ENCODE data around the gene DMGDH.

DMGDH gene

GRCh38 chr5:79069488-79070349, at the start of gene DMGDH, which contains the start of gene BHMT2:
TSS of gene DMGDH (minus strand) at chr5:79069674. CDS start at chr5:79069620, 54 bp downstream.
TSS of gene BHMT2 (plus strand) at chr5:79069767. CDS start at chr5:79069783, 16 bp downstream.
- DNase-seq, result no peak

- no peak for DNase-seq
Measured at GRCh38 chr5:79112703-79113058, 43.2 kb upstream of the DMGDH start.

- DNase-seq, result no peak
Measured at GRCh38 chr5:79111960-79112702, 42.7 kb upstream of the DMGDH start.

- no peak for DNase-seq
Measured at GRCh38 chr5:79111387-79111959, 42.0 kb upstream of the DMGDH start, which contains the start of gene BHMT. TSS of gene BHMT (plus strand) at chr5:79111809. CDS start at chr5:79111886, 77 bp downstream.

GRCh38 chr5:79109527-79110492, 40.3 kb upstream of the DMGDH start:
- DNase-seq, result no peak

DNA sequence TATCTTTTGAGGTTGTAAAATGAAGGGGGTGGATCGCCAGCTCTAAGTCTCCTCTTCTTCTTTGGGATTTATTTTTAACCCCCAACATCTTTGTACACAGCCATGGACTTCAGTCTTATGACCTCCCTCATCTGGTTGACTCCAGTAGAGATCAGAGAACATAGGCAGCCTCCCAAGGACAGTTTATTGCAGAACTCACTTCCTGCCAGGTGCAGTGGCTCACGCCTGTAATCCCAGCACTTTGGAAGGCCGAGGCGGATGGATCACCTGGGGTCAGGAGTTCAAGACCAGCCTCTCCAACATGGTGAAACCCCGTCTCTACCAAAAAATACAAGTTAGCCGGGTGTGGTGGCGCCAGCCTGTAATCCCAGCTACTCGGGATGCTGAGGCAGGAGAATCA, 39.3 kb upstream of the DMGDH start:
- DNase-seq, result no peak

DNA sequence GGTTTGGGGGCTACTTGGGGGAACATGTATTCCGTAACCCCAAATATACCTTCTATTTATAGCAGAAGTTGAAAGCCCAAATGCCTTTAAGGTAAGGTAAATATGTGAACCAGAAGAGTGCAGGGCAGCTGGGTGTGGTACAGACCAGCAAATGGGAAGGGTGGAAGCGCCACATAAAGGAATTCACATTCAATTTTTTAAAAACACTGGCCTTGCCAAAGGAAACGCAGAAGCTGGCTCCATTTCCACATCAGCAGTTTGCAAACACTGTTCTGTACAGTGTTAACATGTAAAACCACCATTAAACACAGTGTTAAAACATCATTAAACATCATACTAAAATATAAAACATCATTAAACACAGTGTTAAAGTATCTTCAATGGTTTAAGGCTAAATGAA, 38.6 kb upstream of the DMGDH start:
- DNase-seq, result no peak

- DNase-seq, result no peak
Measured at GRCh38 chr5:79107020-79107796, 37.7 kb upstream of the DMGDH start.

- no peak for DNase-seq
Measured at GRCh38 chr5:79105868-79106267, 36.4 kb upstream of the DMGDH start.

DNA sequence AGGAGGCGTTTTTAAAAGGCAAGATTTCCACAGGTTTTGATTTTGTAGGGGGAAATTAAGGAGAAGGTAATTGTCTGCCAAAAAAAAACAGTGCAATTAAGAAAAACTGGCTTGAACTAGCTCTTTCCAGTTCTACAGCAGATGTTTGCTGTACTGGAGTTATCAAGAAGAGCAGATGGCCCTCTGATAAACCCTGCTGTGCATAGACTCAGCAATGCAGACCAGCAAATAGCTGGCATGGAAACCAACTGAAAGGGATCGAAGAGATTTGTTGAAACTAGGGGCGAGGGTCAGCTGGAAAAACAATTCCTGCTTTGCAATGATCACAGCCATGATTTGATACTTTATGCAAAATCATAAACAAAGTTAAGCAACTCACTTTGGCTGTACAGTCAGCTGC, 24.3 kb upstream of the DMGDH start:
- peak; percentile 26 to 42 for DNase-seq

DNA sequence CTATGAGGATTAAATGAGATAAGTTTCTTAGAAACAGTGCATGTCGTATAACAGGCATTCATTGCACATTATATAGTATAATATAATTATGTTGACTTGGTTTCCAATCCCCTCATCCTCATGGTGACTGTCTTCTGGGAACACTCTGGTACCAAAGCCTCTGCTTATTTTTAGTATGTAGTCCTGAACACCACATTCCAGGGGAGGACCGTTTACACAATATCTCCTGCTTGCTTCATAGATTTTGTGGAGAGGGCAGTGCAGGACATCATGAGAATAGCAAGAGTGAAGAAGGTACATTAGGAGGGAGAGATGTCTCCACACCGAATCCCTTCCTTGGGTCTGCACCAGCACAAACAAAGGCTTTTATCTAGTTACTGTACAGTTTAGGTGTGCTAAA, 21.6 kb upstream of the DMGDH start:
- no peak for DNase-seq

- DNase-seq, result no peak
Measured at GRCh38 chr5:79088507-79088906, 19.0 kb upstream of the DMGDH start.

GRCh38 chr5:79086116-79086515, 16.6 kb upstream of the DMGDH start:
- DNase-seq, result no peak

DNA sequence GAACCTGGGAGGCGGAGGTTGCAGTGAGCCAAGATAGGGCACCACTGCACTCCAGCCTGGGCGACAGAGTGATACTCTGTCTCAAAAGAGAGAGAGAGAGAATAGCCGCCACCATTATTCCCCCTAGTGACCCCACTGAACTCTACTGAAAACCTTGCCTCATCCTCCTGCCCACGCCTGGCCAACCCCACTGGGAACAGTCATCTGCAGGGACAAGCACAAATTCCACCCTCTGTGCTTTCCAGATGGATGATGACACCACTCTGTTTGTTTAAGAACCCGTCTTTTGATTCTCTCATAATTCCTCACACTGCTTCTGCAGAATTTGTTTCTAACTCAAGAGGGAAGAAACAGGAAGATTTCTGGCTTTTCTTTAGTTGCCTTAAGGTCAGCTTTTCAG, 12.3 kb upstream of the DMGDH start:
- no peak for DNase-seq

- no peak for DNase-seq
Measured at GRCh38 chr5:79080804-79081203, 11.3 kb upstream of the DMGDH start.

- no peak for DNase-seq
Measured at GRCh38 chr5:79077680-79078365, 8.3 kb upstream of the DMGDH start.

- no peak for DNase-seq
Measured at GRCh38 chr5:79076819-79077218, 7.3 kb upstream of the DMGDH start.

DNA sequence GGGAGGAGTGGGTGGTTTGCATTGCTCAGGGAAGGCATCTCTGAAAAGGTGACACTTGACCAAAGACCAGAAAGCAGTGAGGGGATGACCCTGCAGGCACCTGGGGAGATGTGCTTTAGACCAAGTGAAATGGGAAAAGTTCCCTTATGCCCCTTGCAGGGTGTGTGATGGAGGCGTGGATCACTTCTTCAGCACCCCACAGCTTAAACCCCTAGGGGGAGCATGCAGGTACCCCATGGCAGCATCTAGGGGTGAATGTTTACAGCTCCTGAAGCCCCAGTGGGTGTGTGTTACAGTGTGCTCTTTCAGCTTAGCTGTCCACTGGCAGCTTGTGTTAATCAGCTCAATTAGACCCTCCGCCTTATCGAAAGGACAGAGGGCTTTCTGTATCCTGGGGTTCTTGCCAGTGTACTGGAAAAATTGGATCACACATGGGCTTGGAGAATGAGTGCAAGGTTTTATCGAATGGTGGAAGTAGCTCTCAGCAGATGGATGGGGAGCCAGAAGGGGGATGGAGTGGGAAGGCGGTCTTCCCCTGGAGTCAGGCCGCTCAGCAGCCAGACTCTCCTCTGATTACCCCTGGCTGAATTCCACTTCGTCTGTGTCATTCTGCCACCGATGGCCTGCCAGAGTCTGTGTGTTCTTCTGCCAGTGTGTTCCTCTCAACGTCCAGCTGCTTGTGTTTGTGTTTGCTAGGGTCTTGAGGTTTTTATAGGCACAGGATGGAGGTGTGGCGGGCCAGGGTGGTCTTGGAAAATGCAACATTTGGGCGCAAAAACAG, 6.4 kb upstream of the DMGDH start:
- DNase-seq, result no peak

DNA sequence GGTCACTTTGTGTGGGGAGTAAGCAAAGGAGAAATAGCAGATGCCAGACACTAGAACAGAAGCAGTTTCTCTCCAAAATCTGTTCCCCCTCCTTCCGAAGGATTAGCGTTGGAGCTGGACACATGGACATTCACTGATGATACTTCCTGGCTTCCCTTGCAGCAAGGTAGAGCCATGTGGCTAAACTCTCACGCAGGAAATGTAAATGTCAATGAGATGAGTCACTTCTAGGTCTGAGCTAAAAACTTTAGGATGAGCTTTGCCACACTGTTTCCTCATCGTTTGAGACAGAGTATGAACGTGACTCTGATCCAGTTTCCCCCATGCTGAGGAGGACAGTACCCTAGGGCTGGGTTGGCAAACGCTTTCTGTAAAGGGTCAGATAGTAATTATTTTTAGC, 5.2 kb upstream of the DMGDH start:
- DNase-seq, result no peak

DNA sequence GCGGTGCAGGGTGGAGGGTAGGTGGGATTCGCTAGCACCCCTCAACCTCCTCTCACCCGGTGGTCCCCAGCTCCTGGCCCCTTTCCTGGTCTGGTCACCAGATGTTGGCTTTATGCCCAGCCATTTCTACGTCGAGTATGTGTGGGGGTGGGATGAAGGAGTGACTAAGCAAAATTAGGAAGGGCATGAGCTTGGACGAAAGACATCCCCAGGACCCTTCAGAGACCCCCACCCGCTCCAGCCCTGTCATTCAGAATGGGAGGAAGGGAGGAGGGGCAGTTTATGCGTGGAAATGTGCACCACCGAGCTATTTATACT, 835 bp upstream of the DMGDH start:
- DNase-seq, result no peak
